PC-3 (cell line): ENCODE measurements around the gene TMPRSS2. TPM values are rescaled to one million over a fixed set of nuclear protein-coding genes. Genes with fewer than 3 reads are reported as not detected.

Experiments
- ATAC-seq: fragments of 200-7000 bp; cut with Tn5 transposase; 2 replicates; pipeline ENCODE4 v1.9.1; 2020; ENCODE audit warnings: mild to moderate bottlenecking, moderate library complexity
- BruUV-seq: library from RNA; stranded (reverse); fragments of 400-500 nt; replicated peaks from 2 replicates; lab custom pipeline; 2021; lab: Mats Ljungman, UMichigan
- CTCF ChIA-PET: fragments of 300-600 bp; sonication (Branson Sonifier 250); formaldehyde crosslinking; loops from one replicate; lab custom pipeline; 2022; ENCODE audit warnings: antibody characterized with exemption; lab: Charles Lee
- POLR2A ChIA-PET: fragments of 300-600 bp; sonication (Branson Sonifier 250); formaldehyde crosslinking; loops from one replicate; lab custom pipeline; 2022; ENCODE audit warnings: antibody characterized with exemption; ENCODE audit not compliant: unreplicated experiment; lab: Charles Lee
- DNase-seq: peaks from one replicate; pipeline ENCODE4 v3.0.0-alpha.2; 2015
- H2AFZ ChIP-seq: fragments of 300-600 bp; sonication (generic); 2 replicates; pipeline ENCODE4 v1.6.0; 2016; ENCODE audit warnings: antibody characterized with exemption, low read length
- H3F3A ChIP-seq: fragments of 300-600 bp; sonication (generic); one replicate; pipeline ENCODE4 v1.6.0; 2017; ENCODE audit warnings: antibody characterized with exemption, low read length, control low read depth, mild to moderate bottlenecking; ENCODE audit not compliant: unreplicated experiment
- H3K27ac ChIP-seq: fragments of 300-600 bp; sonication (generic); 2 replicates; pipeline ENCODE4 v1.5.1; 2016; ENCODE audit warnings: mild to moderate bottlenecking, low read length
- H3K27me3 ChIP-seq: fragments of 300-600 bp; sonication (generic); 2 replicates; pipeline ENCODE4 v1.6.1; 2016; ENCODE audit warnings: low read length, mixed read lengths
- H3K36me3 ChIP-seq: fragments of 300-600 bp; sonication (generic); 2 replicates; pipeline ENCODE4 v1.6.1; 2016; ENCODE audit warnings: low read depth, mixed run types, low read length, mixed read lengths
- H3K4me1 ChIP-seq: fragments of 300-600 bp; sonication (generic); 2 replicates; pipeline ENCODE4 v1.5.1; 2016; ENCODE audit warnings: low read length; ENCODE audit not compliant: insufficient read depth
- H3K4me2 ChIP-seq: fragments of 300-600 bp; sonication (generic); 2 replicates; pipeline ENCODE4 v1.6.0; 2016; ENCODE audit warnings: low read length
- H3K4me3 ChIP-seq: fragments of 300-600 bp; sonication (generic); 2 replicates; pipeline ENCODE4 v1.5.1; 2016; ENCODE audit warnings: mild to moderate bottlenecking, low read length, mixed read lengths
- H3K79me2 ChIP-seq: fragments of 300-600 bp; sonication (generic); 2 replicates; pipeline ENCODE4 v1.6.1; 2017; ENCODE audit warnings: low read length, mixed read lengths
- H3K9ac ChIP-seq: fragments of 300-600 bp; sonication (generic); 2 replicates; pipeline ENCODE4 v1.6.0; 2016; ENCODE audit warnings: mild to moderate bottlenecking, low read length
- H3K9me2 ChIP-seq: fragments of 300-600 bp; sonication (generic); replicated peaks from 2 replicates; pipeline ENCODE4 v1.6.1; 2016; ENCODE audit warnings: mixed run types, low read length, mixed read lengths
- H3K9me3 ChIP-seq: fragments of 300-600 bp; sonication (generic); 2 replicates; pipeline ENCODE4 v1.6.1; 2016; ENCODE audit warnings: low read length, mixed read lengths
- H4K20me1 ChIP-seq: fragments of 300-600 bp; sonication (generic); 2 replicates; pipeline ENCODE4 v1.6.1; 2016; ENCODE audit warnings: low read length, mixed read lengths
- CTCF ChIP-seq: fragments of 300-600 bp; sonication (generic); conservative IDR thresholded peaks from 2 replicates; pipeline ENCODE4 v1.5.1; 2017; ENCODE audit warnings: antibody characterized with exemption, low read depth, mild to moderate bottlenecking, low read length
- EZH2 ChIP-seq: fragments of 300-600 bp; sonication (generic); IDR thresholded peaks from one replicate; pipeline ENCODE4 v1.6.1; 2017; ENCODE audit warnings: antibody characterized with exemption, mild to moderate bottlenecking, low read length; ENCODE audit not compliant: unreplicated experiment
- EZH2phosphoT487 ChIP-seq: fragments of 300-600 bp; sonication (generic); IDR thresholded peaks from 2 replicates; pipeline ENCODE4 v1.6.1; 2018; ENCODE audit warnings: mild to moderate bottlenecking, antibody characterized with exemption, low read length, borderline replicate concordance
- intact Hi-C: fragments of 100-400 bp; cut with micrococcal nuclease; formaldehyde crosslinking; loops from 2 replicates; pipeline ENCODE4 v1.9.0; 2023
- total RNA-seq: library from RNA; depleted of rRNA; stranded (reverse); fragments of >200 nt; gene quantifications from 2 replicates; pipeline ENCODE4 v1.2.3, GENCODE V29; 2014

Gene TMPRSS2
- total RNA-seq, 1 experiment from 2014 or later = 15.8 TPM

- H3K27ac ChIP-seq = no peak overlapping the region
- H3K4me3 ChIP-seq = no peak overlapping the region
- H3K9me3 ChIP-seq = no peaks in the 10 kb centered on the region
- BruUV-seq = no TSS peak
- ChIA-PET CTCF (no interaction called here), POLR2A (no interaction called here)
- ATAC-seq (no peak), DNase-seq (no peak)
- intact Hi-C loops = loop anchor here (10.0 kb wide), 1 partner anchor 145 kb away; no protein-coding TSS in a partner anchor
- H3K4me2 ChIP-seq = no peak overlapping the region
- TF ChIP-seq EZH2phosphoT487 (no peak), EZH2 (no peak), CTCF (no peak)
- peaks cover 4% of the 10 kb centered on the region for H3K4me1 ChIP-seq
- no peak overlapping the region for H2AFZ ChIP-seq
- no peaks in the 10 kb centered on the region for H3K27me3 ChIP-seq
- H4K20me1 ChIP-seq = no peaks in the 10 kb centered on the region
- no peaks in the 10 kb centered on the region for H3F3A ChIP-seq
- H3K9ac ChIP-seq = no peak overlapping the region
- H3K9me2 ChIP-seq = no peaks in the 10 kb centered on the region
- no peaks in the 10 kb centered on the region for H3K79me2 ChIP-seq
- no peaks in the 10 kb centered on the region; the same call in 1 of the 2 replicates for H3K36me3 ChIP-seq
Observed at GRCh38 chr21:41429925-41430491, 78.0 kb downstream of the TMPRSS2 start.

- H3K4me1 ChIP-seq = peaks cover 4% of the 10 kb centered on the region
- no peaks in the 10 kb centered on the region; the same call in 1 of the 2 replicates for H3K36me3 ChIP-seq
- no peaks in the 10 kb centered on the region for H3K9me2 ChIP-seq
- H3K9ac ChIP-seq = no peak overlapping the region
- H2AFZ ChIP-seq = no peak overlapping the region
- H3K9me3 ChIP-seq = no peaks in the 10 kb centered on the region
- H3F3A ChIP-seq = no peaks in the 10 kb centered on the region
- DNase-seq = no peak
- intact Hi-C loops = loop anchor here (10.0 kb wide), 1 partner anchor 145 kb away; no protein-coding TSS in a partner anchor
- ATAC-seq = no peak
- TF ChIP-seq EZH2 = no peak
- no peak for TF ChIP-seq CTCF
- no peak for TF ChIP-seq EZH2phosphoT487
- no peaks in the 10 kb centered on the region for H4K20me1 ChIP-seq
- H3K27me3 ChIP-seq = no peaks in the 10 kb centered on the region
- no peaks in the 10 kb centered on the region for H3K79me2 ChIP-seq
- H3K4me3 ChIP-seq = no peak overlapping the region
- POLR2A ChIA-PET = no interaction called here
- H3K4me2 ChIP-seq = no peak overlapping the region
- CTCF ChIA-PET = no interaction called here
- no peak overlapping the region for H3K27ac ChIP-seq
- no TSS peak for BruUV-seq
Observed at GRCh38 chr21:41429305-41429704, 78.7 kb downstream of the TMPRSS2 start.

DNA sequence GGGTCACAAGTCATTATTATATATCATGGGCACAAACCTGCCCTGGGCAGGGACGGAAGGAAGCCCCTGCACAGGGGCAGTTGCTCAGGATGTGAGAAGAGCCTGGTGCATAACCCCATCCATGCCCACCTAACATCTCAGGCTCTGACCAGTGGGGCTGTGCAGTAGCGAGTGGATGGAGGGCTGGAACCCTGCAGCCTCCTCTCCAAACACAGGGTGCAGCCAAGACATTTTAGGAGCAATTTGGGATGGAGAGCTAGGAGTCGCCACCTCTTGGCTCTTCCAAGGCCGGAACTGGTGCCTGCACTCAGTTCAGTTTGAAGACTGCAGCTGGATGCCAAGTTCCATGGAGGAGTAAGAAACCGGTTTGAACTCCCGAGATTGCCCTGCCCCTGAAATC lies 79.1 kb downstream of the TMPRSS2 start:
- H3K4me1 ChIP-seq = peaks cover 4% of the 10 kb centered on the region
- H4K20me1 ChIP-seq = no peaks in the 10 kb centered on the region
- H3F3A ChIP-seq = no peaks in the 10 kb centered on the region
- H3K9me2 ChIP-seq = no peaks in the 10 kb centered on the region
- TF ChIP-seq EZH2phosphoT487 = no peak
- no peak for TF ChIP-seq EZH2
- no peak for TF ChIP-seq CTCF
- no peak overlapping the region for H3K9ac ChIP-seq
- no peak overlapping the region for H3K27ac ChIP-seq
- no peaks in the 10 kb centered on the region for H3K79me2 ChIP-seq
- no peaks in the 10 kb centered on the region for H3K27me3 ChIP-seq
- intact Hi-C loops = loop anchor here (10.0 kb wide), 1 partner anchor 144 kb away; no protein-coding TSS in a partner anchor
- BruUV-seq = no TSS peak
- H3K9me3 ChIP-seq = no peaks in the 10 kb centered on the region
- H3K4me3 ChIP-seq = no peak overlapping the region
- H2AFZ ChIP-seq = no peak overlapping the region
- DNase-seq = no peak
- CTCF ChIA-PET = no interaction called here
- H3K4me2 ChIP-seq = no peak overlapping the region
- ATAC-seq = no peak
- H3K36me3 ChIP-seq = no peaks in the 10 kb centered on the region; the same call in 1 of the 2 replicates
- POLR2A ChIA-PET = no interaction called here
